Choroid plexus epithelial cell (primary cell): Measurements from ENCODE around the gene SPARC.
"Not testable (repeated sequence)": the region's sequence is repeated elsewhere in the genome, so short reads cannot be mapped to it uniquely, and the experiment has no call there.

ENCODE experiments used
- DNase-seq: peaks from one replicate; pipeline ENCODE4 v3.0.0-alpha.2; 2010; ENCODE audit warnings: low read depth
- H3K4me3 ChIP-seq: 2 replicates; pipeline ENCODE4 v1.5.1; 2011; ENCODE audit warnings: low read depth, mild to moderate bottlenecking, control low read depth, low read length, moderate library complexity
- TF ChIP-seq, protein P1 (sequence below): conservative IDR thresholded peaks from 2 replicates; pipeline ENCODE4 v1.5.1; 2011; ENCODE audit warnings: low read depth, mild to moderate bottlenecking, control low read depth, inconsistent platforms, low read length, moderate library complexity

The SPARC gene

GRCh38 chr5:151684690-151685361, 1.9 kb downstream of the SPARC start:
- H3K4me3 ChIP-seq = peak overlapping the region; percentile 91
- TF ChIP-seq, protein P1, sequence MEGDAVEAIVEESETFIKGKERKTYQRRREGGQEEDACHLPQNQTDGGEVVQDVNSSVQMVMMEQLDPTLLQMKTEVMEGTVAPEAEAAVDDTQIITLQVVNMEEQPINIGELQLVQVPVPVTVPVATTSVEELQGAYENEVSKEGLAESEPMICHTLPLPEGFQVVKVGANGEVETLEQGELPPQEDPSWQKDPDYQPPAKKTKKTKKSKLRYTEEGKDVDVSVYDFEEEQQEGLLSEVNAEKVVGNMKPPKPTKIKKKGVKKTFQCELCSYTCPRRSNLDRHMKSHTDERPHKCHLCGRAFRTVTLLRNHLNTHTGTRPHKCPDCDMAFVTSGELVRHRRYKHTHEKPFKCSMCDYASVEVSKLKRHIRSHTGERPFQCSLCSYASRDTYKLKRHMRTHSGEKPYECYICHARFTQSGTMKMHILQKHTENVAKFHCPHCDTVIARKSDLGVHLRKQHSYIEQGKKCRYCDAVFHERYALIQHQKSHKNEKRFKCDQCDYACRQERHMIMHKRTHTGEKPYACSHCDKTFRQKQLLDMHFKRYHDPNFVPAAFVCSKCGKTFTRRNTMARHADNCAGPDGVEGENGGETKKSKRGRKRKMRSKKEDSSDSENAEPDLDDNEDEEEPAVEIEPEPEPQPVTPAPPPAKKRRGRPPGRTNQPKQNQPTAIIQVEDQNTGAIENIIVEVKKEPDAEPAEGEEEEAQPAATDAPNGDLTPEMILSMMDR = peak; percentile 62
- peak; percentile 98 for DNase-seq

GRCh38 chr5:151683986-151684588, 2.6 kb downstream of the SPARC start:
- TF ChIP-seq, protein P1 = no peak
- DNase-seq = peak; percentile 48
- peak overlapping the region; percentile 91 for H3K4me3 ChIP-seq

GRCh38 chr5:151683444-151683843, 3.3 kb downstream of the SPARC start:
- DNase-seq = peak; percentile 9
- H3K4me3 ChIP-seq = peak overlapping the region; percentile 91
- TF ChIP-seq, protein P1 = no peak

GRCh38 chr5:151682751-151683331, 3.9 kb downstream of the SPARC start:
- DNase-seq = peak; percentile 62
- H3K4me3 ChIP-seq = peak overlapping the region; percentile 15
- TF ChIP-seq, protein P1 = no peak

DNA sequence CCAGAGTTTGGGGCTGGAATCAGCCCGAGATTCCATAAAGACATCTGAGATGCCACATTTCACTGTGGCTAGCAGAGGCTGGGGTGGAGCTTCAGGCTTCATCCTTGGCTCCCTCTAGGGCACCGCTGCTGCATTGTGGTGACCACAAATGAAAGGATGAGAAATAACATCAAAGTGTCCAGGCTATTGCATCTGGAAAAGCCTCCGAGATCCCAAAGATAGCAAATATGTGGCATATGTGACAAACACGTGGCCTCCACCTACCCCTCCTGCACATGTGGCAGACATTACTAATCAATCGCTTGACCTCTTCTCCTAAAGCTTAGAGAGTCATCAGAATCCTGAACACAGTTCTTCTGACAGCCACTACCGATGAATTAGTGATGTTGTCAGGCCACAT, 4.5 kb downstream of the SPARC start:
- peak; percentile 43 for DNase-seq
- TF ChIP-seq, protein P1 = peak; percentile 37
- peak overlapping the region; percentile 14 for H3K4me3 ChIP-seq

GRCh38 chr5:151680944-151681427, 5.7 kb downstream of the SPARC start:
- peak overlapping the region; percentile 6 for H3K4me3 ChIP-seq
- peak; percentile 26 for DNase-seq
- TF ChIP-seq, protein P1 = no peak

- H3K4me3 ChIP-seq = not testable (repeated sequence)
- peak; percentile 23 for DNase-seq
Measured at GRCh38 chr5:151680156-151680505, 6.6 kb downstream of the SPARC start.
